Superior temporal gyrus (tissue), 1 donor: ENCODE results near the gene CSNK2A2.

Experiments used
- DNase-seq: peaks from one replicate; pipeline ENCODE4 v3.0.0-alpha.2; 2016; ENCODE audit errors: extremely low spot score

Gene CSNK2A2

DNA sequence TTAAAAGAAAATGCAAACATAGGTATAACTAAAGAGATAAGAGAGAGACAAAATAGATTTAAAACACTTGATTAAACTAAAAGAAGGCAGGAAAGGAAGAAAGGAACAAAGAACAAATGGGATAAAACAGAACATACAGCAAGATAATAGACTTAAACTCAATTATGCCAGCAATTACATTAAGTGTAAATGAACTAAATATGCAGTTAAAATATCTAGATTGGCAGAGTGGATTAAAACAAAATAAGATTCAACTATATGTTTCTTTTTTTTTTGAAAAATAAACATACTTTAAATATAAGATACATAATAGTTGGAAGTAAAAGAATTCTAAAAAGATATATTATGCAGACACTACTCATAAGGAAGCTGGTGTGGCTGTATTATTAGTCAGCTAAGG, 59.1 kb downstream of the CSNK2A2 start:
- DNase-seq, result no peak

DNA sequence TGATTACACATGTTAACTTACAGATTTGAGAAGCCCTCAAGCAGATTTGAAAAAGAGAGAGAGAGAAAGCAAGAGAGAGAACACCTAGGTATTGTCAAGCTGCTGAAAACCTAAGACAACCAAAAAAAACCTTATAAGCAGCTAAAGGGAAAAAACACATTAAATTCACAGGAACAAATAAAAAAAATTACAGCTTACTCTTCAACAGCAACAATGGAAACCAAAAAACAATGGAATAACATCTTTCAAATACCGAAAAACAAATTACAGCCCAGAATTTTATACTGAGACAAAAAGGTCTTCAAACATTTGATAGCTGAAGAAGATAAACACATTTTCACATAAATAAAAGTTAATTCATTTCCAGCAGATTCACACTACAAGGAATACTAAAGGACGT, 60.3 kb downstream of the CSNK2A2 start:
- DNase-seq, result no peak

DNA sequence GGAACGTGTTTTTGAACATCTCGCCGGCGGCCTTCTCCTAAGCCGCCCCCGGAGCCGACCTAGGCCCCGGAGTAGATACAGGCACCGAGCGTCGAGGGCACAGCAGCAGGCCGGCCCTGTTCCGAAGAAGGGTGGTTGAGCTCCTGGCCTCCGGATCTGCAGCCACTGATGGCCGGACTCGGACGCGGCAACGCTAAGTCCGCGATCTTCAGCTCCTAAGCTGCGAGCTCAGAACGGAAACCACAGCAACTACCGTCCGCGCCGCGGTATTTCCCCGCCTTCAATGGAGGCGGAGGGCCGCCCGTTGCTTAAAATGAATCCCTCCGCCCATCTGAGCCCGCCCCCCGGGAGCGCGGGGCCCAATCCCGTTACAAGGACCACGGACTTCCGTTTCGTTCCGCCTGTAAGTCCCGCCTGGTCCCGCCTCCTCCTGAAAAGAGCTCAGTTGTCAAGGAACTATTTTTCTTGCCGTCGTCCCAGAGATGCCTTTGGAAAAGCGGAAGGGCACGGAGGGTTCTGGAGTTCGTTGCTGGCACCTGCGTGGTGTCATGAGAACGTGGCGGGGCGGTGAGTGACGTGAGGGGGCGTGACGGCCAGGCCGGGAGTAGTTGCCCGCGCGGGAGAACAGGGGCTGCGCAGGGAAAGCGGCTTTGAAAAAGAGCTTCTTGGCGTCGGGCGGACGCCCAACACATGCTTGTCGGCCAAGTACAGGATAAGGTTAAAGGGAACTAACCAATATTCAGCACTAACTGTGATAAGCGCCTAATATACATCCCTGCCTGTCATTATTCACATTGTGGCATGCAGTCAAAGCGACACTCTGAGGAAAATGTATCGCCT, 68.6 kb downstream of the CSNK2A2 start, which contains the start of gene CFAP20:
Gene CFAP20, minus strand, starts transcription at position 285 of the 840 bp plus-strand sequence. Its CDS starts 266 bp downstream, at position 19.
- peak; percentile 99 for DNase-seq

- DNase-seq, result no peak
These were observed 69.2 kb downstream of the CSNK2A2 start for GRCh38 chr16:58128711-58129096.

GRCh38 chr16:58128181-58128631, 69.7 kb downstream of the CSNK2A2 start:
- peak; percentile 77 for DNase-seq

- DNase-seq, result no peak
These were observed 70.3 kb downstream of the CSNK2A2 start for GRCh38 chr16:58127634-58128033.

- peak; percentile 71 for DNase-seq
These were observed 70.8 kb downstream of the CSNK2A2 start for GRCh38 chr16:58127033-58127556.

DNA sequence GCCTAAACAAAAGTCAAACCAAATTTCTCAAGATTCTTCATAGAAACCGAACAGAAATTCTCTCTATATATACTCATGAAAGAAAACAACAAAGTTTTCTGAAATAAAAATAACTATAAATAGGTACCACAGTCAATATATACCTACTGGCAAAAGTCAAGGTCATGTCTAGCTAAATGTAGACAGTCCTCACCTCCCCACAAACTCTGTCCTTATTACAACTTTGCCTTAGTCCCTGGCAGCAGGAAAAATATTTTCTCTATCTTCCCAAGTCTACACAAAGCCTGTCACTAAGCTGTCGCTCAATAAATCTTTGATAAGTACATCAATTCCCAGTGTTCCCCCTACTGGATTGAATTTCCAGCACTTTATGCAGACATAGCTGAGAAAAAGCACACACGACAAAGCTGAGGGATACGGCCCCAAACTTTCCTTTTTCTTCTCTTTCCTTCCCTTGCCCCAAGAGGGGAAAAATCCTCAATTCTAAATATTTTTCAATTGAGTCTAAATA, 71.4 kb downstream of the CSNK2A2 start:
- DNase-seq, result no peak

DNA sequence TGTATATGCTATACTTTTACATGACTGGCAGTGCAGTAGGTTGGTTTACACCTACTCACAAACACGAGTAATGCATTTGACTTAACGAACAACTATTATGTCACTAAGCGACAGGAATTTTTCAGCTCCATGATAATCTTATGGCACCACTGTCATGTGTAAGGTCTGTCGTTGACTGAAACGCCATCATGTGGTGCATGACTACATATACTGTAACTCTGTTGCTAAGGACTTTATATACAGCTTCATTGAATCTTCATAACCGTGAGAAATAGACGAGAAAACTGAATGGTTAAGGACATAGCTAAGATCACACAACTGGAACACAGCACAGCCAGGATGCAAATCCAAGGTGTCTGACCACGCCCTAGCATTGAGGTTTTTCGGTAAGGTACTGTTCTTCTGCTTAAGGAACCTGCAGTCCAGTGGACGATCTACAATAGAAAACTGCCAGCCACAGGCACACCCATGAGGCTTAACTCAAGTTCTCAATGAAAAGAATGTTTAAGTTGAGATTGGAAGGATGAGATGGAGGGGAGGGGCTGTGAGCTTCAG, 72.0 kb downstream of the CSNK2A2 start:
- DNase-seq, result peak; percentile 67

GRCh38 chr16:58125041-58125440, 72.9 kb downstream of the CSNK2A2 start:
- no peak for DNase-seq

DNA sequence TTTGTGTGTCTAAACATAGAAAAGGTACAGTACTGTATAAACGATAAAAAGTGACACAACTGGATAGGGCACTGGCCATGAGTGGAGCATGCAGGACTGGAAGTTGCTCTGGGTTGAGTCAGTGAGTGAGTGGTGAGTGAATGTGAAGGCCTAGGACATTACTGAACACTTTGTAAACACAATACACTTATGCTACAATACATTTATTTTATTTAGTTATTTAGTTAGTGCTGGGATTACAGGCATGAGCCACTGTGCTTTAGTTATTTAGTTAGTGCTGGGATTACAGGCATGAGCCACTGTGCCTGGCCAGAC, 73.3 kb downstream of the CSNK2A2 start:
- no peak for DNase-seq

GRCh38 chr16:58123896-58124600, 73.9 kb downstream of the CSNK2A2 start:
- DNase-seq, result no peak

GRCh38 chr16:58121132-58121531, 76.8 kb downstream of the CSNK2A2 start:
- DNase-seq, result peak; percentile 38

DNA sequence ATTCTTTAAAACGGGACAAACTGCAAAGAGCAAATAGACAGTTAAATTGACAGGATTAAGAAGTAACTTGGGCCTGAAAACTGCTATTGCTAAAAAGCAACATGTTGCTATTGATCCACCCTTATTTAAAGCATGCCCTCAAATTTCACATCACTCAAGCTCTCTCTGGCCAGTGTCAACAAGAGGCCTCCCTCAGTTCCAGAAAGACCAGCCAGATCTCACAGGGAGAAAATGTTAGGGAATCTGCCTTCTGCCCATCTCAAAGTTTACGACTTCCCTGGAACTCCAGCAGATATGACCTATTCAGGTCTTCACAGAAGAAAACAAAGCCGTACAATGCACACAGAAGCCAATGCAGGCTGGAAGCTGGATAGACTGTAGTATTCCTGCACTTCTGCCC, 77.7 kb downstream of the CSNK2A2 start:
- no peak for DNase-seq

GRCh38 chr16:58119509-58119845, 78.4 kb downstream of the CSNK2A2 start:
- peak; percentile 57 for DNase-seq

GRCh38 chr16:58118801-58119508, 79.0 kb downstream of the CSNK2A2 start:
- peak; percentile 24 for DNase-seq

- no peak for DNase-seq
These were observed 81.4 kb downstream of the CSNK2A2 start for GRCh38 chr16:58116529-58116928.

DNA sequence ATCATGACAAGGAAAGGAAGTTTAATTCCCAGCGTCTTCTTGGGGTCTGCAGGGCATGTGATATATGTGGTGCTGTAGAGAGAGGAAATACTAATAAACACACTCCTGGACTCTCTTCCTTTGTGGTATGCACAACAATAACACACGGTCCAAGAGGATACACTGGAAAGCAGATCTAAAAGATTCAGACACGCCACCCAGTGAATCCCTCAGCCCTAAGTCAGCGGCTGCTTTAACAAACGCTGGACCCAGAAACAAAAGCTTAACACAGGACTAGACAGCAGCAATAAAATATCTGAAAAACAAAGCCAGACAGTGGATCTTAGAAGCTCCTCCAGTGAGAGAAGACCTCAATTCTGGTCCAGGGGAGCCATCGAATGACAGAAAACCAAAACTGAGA, 81.8 kb downstream of the CSNK2A2 start:
- DNase-seq, result no peak

- DNase-seq, result no peak
These were observed 82.8 kb downstream of the CSNK2A2 start for GRCh38 chr16:58114827-58115825.

DNA sequence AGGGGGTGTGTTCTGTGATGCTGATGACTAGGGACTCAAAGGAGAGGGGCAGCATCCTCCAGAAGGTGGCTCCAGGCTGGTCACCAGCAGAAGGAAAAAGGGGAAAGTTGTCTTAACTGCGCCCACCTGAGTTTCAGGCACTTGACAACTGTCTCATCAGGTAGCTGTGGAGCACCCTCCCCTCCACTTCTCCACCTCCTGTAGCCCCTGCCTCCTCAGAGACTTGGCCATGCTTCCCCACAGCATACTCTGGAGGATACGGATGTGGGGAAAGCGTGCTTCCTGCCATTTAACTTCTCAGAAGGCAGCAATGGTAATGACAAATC, 86.6 kb downstream of the CSNK2A2 start:
- no peak for DNase-seq
